ENCODE measurements around the gene ALOX15B.

Gene ALOX15B

GRCh38 chr17:8095361-8095760, 56.5 kb downstream of the ALOX15B start:
- TF ChIP-seq CEBPB (IDR thresholded peaks at IDR 0.05) (no peak), CREB1 (IDR thresholded peaks at IDR 0.05; ENCODE audit: low read depth) (no peak), TAF1 (IDR thresholded peaks at IDR 0.05; ENCODE audit: low read depth) (no peak)

- no peak for TF ChIP-seq TAF1 (IDR thresholded peaks at IDR 0.05; ENCODE audit: low read depth)
- TF ChIP-seq EGR1 (IDR thresholded peaks at IDR 0.05): no peak
- no peak for TF ChIP-seq YY1 (IDR thresholded peaks at IDR 0.05; ENCODE audit: low read depth)
- no peak for TF ChIP-seq EP300 (IDR thresholded peaks at IDR 0.05; ENCODE audit: borderline replicate concordance)
- TF ChIP-seq CEBPB (IDR thresholded peaks at IDR 0.05): no peak
- no peak for TF ChIP-seq MAX (IDR thresholded peaks at IDR 0.05)
- no peak for TF ChIP-seq RAD21 (IDR thresholded peaks at IDR 0.05; ENCODE audit: low read depth)
- no peak for TF ChIP-seq TEAD4 (IDR thresholded peaks at IDR 0.05)
- no peak for TF ChIP-seq NFIC (IDR thresholded peaks at IDR 0.05)
- TF ChIP-seq ZBTB7A (IDR thresholded peaks at IDR 0.05; ENCODE audit: low read depth): no peak
- TF ChIP-seq, protein P1, sequence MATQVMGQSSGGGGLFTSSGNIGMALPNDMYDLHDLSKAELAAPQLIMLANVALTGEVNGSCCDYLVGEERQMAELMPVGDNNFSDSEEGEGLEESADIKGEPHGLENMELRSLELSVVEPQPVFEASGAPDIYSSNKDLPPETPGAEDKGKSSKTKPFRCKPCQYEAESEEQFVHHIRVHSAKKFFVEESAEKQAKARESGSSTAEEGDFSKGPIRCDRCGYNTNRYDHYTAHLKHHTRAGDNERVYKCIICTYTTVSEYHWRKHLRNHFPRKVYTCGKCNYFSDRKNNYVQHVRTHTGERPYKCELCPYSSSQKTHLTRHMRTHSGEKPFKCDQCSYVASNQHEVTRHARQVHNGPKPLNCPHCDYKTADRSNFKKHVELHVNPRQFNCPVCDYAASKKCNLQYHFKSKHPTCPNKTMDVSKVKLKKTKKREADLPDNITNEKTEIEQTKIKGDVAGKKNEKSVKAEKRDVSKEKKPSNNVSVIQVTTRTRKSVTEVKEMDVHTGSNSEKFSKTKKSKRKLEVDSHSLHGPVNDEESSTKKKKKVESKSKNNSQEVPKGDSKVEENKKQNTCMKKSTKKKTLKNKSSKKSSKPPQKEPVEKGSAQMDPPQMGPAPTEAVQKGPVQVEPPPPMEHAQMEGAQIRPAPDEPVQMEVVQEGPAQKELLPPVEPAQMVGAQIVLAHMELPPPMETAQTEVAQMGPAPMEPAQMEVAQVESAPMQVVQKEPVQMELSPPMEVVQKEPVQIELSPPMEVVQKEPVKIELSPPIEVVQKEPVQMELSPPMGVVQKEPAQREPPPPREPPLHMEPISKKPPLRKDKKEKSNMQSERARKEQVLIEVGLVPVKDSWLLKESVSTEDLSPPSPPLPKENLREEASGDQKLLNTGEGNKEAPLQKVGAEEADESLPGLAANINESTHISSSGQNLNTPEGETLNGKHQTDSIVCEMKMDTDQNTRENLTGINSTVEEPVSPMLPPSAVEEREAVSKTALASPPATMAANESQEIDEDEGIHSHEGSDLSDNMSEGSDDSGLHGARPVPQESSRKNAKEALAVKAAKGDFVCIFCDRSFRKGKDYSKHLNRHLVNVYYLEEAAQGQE (IDR thresholded peaks at IDR 0.05; ENCODE audit: low read depth): no peak
- no peak for TF ChIP-seq CREB1 (IDR thresholded peaks at IDR 0.05; ENCODE audit: low read depth)
- no peak for TF ChIP-seq FOXM1 (IDR thresholded peaks at IDR 0.05; ENCODE audit: borderline replicate concordance, low read depth)
- no peak for TF ChIP-seq TCF12 (IDR thresholded peaks at IDR 0.05; ENCODE audit: low read depth)
- TF ChIP-seq USF1 (IDR thresholded peaks at IDR 0.05): no peak
Observed at GRCh38 chr17:8096541-8096940, 57.7 kb downstream of the ALOX15B start.
